Measurements from ENCODE around the gene NR3C2.

NR3C2 gene

GRCh38 chr4:148293571-148293970 is 148.6 kb downstream of the NR3C2 start:
- H3K4me3 ChIP-seq (ENCODE audit: low read depth, low read length) = no peak overlapping the region
- no peak for DNase-seq (ENCODE audit: low read depth)
- no peak for TF ChIP-seq CTCF (conservative IDR thresholded peaks at IDR 0.05; ENCODE audit: low read depth, low read length)

- H3K4me3 ChIP-seq (ENCODE audit: low read depth, low read length) = no peak overlapping the region
- no peak for DNase-seq (ENCODE audit: low read depth)
- no peak for TF ChIP-seq CTCF (conservative IDR thresholded peaks at IDR 0.05; ENCODE audit: low read depth, low read length)
Measured at GRCh38 chr4:148292686-148293085, 149.5 kb downstream of the NR3C2 start.

- no peak for DNase-seq (ENCODE audit: low read depth)
- no peak overlapping the region for H3K4me3 ChIP-seq (ENCODE audit: low read depth, low read length)
- TF ChIP-seq CTCF (conservative IDR thresholded peaks at IDR 0.05; ENCODE audit: low read depth, low read length) = no peak
Measured at GRCh38 chr4:148289740-148290139, 152.5 kb downstream of the NR3C2 start.

- H3K4me3 ChIP-seq (ENCODE audit: low read depth, low read length) = no peak overlapping the region
- DNase-seq (ENCODE audit: low read depth) = no peak
- TF ChIP-seq CTCF (conservative IDR thresholded peaks at IDR 0.05; ENCODE audit: low read depth, low read length) = no peak
Measured at GRCh38 chr4:148288448-148288847, 153.8 kb downstream of the NR3C2 start.

GRCh38 chr4:148287111-148287510 is 155.1 kb downstream of the NR3C2 start:
- TF ChIP-seq CTCF (conservative IDR thresholded peaks at IDR 0.05; ENCODE audit: low read depth, low read length) = no peak
- no peak overlapping the region for H3K4me3 ChIP-seq (ENCODE audit: low read depth, low read length)
- DNase-seq (ENCODE audit: low read depth) = no peak

GRCh38 chr4:148286012-148286411 is 156.2 kb downstream of the NR3C2 start:
- H3K4me3 ChIP-seq (ENCODE audit: low read depth, low read length) = no peak overlapping the region

More at GRCh38 chr4:148286012-148286411, 156.2 kb downstream of the NR3C2 start:
- no peak for TF ChIP-seq CTCF (conservative IDR thresholded peaks at IDR 0.05; ENCODE audit: low read depth, low read length)
- DNase-seq (ENCODE audit: low read depth) = no peak
